ENCODE data around the gene NRXN3.

GRCh38 chr14:79448960-79449359 is 1278.8 kb downstream of the NRXN3 start:
- TF ChIP-seq EZH2 (IDR thresholded peaks at IDR 0.05; ENCODE audit: insufficient read depth, poor library complexity, severe bottlenecking) (no peak), EZH2phosphoT487 (IDR thresholded peaks at IDR 0.05; ENCODE audit: insufficient read depth, low read depth) (no peak)
